ENCODE results near the gene FAM20C.

- TF ChIP-seq POLR2AphosphoS5 (IDR thresholded peaks at IDR 0.05) (no peak), POLR2A (IDR thresholded peaks at IDR 0.05) (no peak)
These were observed 7.3 kb downstream of the FAM20C start for GRCh38 chr7:199483-200249.

All from prostate gland (tissue), 1 donor.